HG02970 (cell line): ENCODE measurements around the gene RBFOX1.

Source experiments
- ATAC-seq: cut with Tn5 transposase; IDR thresholded peaks from one replicate; pipeline ENCODE4 v1.9.1; 2021; ENCODE audit warnings: mild to moderate bottlenecking, moderate library complexity, moderate number of reproducible peaks; ENCODE audit not compliant: unreplicated experiment, low FRiP score

RBFOX1 gene

DNA sequence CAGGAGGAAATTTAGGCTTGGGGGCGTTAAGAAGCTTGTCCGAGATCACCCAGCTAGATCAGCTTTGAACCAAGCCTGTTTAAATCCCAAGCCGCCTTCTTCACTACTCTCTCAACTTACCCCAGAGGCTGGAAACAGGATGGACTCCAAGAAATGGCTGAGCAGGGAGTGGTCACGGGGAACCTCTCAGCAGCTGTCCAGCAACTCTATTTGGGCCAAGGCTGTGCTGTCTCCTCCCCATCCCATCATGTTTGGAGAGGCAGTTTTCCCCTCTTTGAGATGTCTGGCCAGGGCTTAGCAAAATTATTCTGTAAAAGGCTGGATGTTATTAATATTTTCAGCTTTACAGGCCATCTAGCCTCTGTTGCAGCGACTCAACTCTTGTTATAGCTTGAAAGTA is 305.7 kb downstream of the RBFOX1 start:
- no peak for ATAC-seq

GRCh38 chr16:7640334-7640733 is 307.7 kb downstream of the RBFOX1 start:
- no peak for ATAC-seq

- ATAC-seq: no peak
Observed at GRCh38 chr16:7644176-7644575, 311.5 kb downstream of the RBFOX1 start.

GRCh38 chr16:7644811-7645210 is 312.2 kb downstream of the RBFOX1 start:
- ATAC-seq: no peak

GRCh38 chr16:7646821-7647500 is 314.3 kb downstream of the RBFOX1 start:
- no peak for ATAC-seq

- ATAC-seq: no peak
Observed at GRCh38 chr16:7650431-7650830, 317.8 kb downstream of the RBFOX1 start.

GRCh38 chr16:7651803-7652570 is 319.3 kb downstream of the RBFOX1 start:
- ATAC-seq: no peak

GRCh38 chr16:7653746-7654461 is 321.3 kb downstream of the RBFOX1 start:
- no peak for ATAC-seq

GRCh38 chr16:7675628-7676027 is 343.0 kb downstream of the RBFOX1 start:
- ATAC-seq: no peak

- ATAC-seq: no peak
Observed at GRCh38 chr16:7680296-7680695, 347.7 kb downstream of the RBFOX1 start.

GRCh38 chr16:7688811-7689210 is 356.2 kb downstream of the RBFOX1 start:
- no peak for ATAC-seq

GRCh38 chr16:7689234-7689633 is 356.6 kb downstream of the RBFOX1 start:
- no peak for ATAC-seq

DNA sequence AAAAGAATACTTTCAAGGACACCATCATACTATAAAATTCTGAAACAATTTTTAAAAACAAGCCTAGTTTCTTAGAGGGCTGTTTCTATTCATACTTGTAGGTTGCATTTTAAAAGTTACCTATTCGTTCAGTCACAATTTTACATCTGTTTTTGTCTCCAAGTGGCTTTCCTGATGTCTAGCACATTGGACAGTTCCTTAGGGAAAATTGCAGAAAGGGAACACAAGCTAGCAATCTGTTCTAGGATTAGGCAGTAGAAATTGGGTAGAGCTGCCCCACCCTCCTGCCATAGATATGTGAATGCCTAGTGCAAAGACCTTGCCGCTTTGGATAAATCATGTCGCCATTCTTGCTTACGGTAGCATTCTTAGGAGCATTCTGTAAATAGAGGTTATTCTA is 358.9 kb downstream of the RBFOX1 start:
- ATAC-seq: no peak

GRCh38 chr16:7703672-7704071 is 371.0 kb downstream of the RBFOX1 start:
- no peak for ATAC-seq

GRCh38 chr16:7705885-7706284 is 373.2 kb downstream of the RBFOX1 start:
- no peak for ATAC-seq

DNA sequence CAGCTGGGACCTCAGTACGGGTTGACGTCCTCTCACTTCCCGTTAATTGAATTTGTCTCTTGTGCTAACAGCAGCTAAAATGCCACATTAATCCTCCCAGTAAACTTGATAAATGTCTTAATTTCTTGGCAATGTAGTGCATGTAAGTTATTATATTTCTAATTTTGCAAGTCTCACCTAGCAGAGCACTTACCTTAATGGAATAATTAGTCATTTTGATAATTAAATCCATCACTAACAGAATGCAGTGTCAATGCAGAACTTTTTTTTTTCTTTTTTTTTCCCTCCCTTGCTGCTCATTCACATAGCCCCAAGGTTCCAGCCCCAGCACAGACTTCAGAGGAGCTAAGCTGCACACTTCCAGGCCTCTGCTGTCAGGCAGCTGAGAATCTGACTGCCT is 376.5 kb downstream of the RBFOX1 start:
- ATAC-seq: no peak

GRCh38 chr16:7713244-7713643 is 380.6 kb downstream of the RBFOX1 start:
- no peak for ATAC-seq

DNA sequence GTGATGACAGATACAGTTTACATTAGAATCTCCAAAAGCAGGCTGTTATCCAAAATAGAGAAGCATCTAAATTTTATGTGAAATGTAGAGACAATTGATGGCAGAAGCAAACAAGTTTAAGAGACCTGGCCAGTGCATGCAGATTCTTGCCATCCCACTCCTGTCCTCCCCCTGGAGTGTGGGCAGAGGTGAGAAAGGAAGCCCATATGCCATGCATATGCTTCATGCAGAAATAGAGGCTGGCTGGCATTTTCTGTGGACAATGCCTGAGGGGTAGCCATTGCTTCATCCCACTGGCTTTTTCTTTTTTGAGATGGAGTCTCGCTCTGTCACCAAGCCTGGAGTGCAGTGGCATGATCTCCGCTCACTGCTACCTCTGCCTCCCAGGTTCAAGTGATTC is 382.1 kb downstream of the RBFOX1 start:
- ATAC-seq: no peak

DNA sequence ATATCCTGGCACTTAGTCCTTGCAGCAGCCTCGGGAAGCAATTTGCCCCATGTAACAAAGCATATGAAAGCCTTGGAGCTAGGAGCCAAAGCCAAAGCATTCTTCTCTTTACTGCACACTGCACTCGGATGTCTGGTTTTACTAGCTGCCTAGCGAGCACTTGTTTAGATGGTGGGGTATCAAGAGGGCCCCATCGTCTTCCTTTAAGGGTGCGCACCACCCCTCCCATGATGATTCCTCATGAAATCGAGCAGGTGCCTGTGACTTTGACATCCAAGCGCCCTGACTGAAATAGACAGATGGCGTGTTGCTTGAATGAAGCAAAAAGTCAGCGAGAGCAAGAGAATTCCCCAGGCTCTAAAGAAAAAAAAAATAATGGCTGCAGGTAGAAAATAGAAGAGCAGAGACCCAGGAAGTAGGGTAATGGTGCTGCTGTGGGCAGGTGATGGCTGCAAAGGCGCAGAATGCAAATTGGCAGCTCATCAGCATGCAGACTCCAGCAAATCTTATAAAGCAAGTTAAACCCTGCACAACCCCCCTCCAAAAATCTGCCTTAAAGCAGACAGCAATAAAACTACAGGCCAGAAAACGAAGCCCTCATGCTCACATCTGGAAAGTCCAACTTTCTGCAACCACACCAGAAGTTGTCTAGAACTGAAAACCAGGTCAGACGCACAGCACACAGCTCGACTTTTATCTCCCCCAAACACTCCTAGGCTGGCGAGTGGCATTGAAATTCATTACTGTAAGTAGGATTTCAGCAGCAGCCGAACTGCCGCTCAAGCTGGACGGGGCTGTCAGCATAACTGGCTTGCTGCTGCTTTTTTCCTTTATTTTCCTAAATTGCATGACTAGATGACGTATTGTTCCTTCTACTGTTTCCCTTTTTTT is 384.3 kb downstream of the RBFOX1 start:
- ATAC-seq: no peak

GRCh38 chr16:7722761-7723160 is 390.1 kb downstream of the RBFOX1 start:
- no peak for ATAC-seq
